ENCODE measurements around the gene DEFB125.

The DEFB125 gene

GRCh38 chr20:101975-102374, 14.5 kb downstream of the DEFB125 start:
- DNase-seq (ENCODE audit: low read depth in 1 of 2, low spot score in 1 of 2), result no peak
- H3K27ac ChIP-seq (replicated peaks), result no peak overlapping the region
- H3K27me3 ChIP-seq (ENCODE audit: insufficient read depth, poor library complexity, severe bottlenecking), result peaks cover 11% of the 10 kb centered on the region
- H3K4me3 ChIP-seq (replicated peaks; ENCODE audit: insufficient read depth, low read length), result no peak overlapping the region
- TF ChIP-seq SPI1 (IDR thresholded peaks at IDR 0.05; ENCODE audit: borderline replicate concordance, low read depth) (no peak), GABPA (IDR thresholded peaks at IDR 0.05; ENCODE audit: low read depth) (no peak), CTCF (IDR thresholded peaks at IDR 0.05; ENCODE audit: insufficient read depth, low read length) (no peak), POLR2AphosphoS5 (IDR thresholded peaks at IDR 0.05; ENCODE audit: low read depth) (no peak)
- TF ChIP-seq, protein P1, sequence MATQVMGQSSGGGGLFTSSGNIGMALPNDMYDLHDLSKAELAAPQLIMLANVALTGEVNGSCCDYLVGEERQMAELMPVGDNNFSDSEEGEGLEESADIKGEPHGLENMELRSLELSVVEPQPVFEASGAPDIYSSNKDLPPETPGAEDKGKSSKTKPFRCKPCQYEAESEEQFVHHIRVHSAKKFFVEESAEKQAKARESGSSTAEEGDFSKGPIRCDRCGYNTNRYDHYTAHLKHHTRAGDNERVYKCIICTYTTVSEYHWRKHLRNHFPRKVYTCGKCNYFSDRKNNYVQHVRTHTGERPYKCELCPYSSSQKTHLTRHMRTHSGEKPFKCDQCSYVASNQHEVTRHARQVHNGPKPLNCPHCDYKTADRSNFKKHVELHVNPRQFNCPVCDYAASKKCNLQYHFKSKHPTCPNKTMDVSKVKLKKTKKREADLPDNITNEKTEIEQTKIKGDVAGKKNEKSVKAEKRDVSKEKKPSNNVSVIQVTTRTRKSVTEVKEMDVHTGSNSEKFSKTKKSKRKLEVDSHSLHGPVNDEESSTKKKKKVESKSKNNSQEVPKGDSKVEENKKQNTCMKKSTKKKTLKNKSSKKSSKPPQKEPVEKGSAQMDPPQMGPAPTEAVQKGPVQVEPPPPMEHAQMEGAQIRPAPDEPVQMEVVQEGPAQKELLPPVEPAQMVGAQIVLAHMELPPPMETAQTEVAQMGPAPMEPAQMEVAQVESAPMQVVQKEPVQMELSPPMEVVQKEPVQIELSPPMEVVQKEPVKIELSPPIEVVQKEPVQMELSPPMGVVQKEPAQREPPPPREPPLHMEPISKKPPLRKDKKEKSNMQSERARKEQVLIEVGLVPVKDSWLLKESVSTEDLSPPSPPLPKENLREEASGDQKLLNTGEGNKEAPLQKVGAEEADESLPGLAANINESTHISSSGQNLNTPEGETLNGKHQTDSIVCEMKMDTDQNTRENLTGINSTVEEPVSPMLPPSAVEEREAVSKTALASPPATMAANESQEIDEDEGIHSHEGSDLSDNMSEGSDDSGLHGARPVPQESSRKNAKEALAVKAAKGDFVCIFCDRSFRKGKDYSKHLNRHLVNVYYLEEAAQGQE (IDR thresholded peaks at IDR 0.05; ENCODE audit: insufficient replicate concordance, low read depth), result no peak

DNA sequence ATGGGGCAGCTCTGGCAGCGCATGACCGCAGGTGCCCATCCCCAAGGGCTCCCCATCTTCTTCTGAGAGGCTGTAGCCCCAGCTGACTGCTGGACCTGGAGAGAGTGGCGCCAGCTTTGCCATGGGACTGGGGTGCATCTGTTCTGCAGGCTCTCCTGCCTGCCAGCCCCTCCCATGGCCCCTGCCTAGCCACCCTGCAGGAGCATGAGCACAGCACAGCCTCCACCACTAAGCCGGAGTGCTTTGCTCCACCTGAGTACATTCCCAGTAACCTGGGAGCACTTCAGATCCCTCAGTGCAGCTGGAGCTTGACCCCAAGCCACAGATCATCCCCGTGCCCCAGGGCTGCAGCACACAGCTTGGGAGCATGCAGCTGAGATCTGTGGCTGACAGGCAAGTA, 16.0 kb downstream of the DEFB125 start:
- peaks cover 11% of the 10 kb centered on the region for H3K27me3 ChIP-seq (ENCODE audit: insufficient read depth, poor library complexity, severe bottlenecking)
- H3K27ac ChIP-seq (replicated peaks), result no peak overlapping the region

GRCh38 chr20:112396-112795, 24.9 kb downstream of the DEFB125 start:
- Histone ChIP-seq H3K27ac (replicated peaks) (no peak overlapping the region), H3K4me3 (replicated peaks; ENCODE audit: insufficient read depth, low read length) (no peak overlapping the region), H3K27me3 (ENCODE audit: insufficient read depth, poor library complexity, severe bottlenecking) (no peaks in the 10 kb centered on the region)
- no peak for DNase-seq (ENCODE audit: low read depth in 1 of 2, low spot score in 1 of 2)
- no peak for TF ChIP-seq GABPA (IDR thresholded peaks at IDR 0.05; ENCODE audit: low read depth)
- TF ChIP-seq SPI1 (IDR thresholded peaks at IDR 0.05; ENCODE audit: borderline replicate concordance, low read depth), result no peak
- no peak for TF ChIP-seq POLR2AphosphoS5 (IDR thresholded peaks at IDR 0.05; ENCODE audit: low read depth)
- TF ChIP-seq CTCF (IDR thresholded peaks at IDR 0.05; ENCODE audit: insufficient read depth, low read length), result no peak
- TF ChIP-seq, protein P1 (IDR thresholded peaks at IDR 0.05; ENCODE audit: insufficient replicate concordance, low read depth), result no peak

More for the DNA sequence above, 16.0 kb downstream of the DEFB125 start:
- no peak overlapping the region for H3K4me3 ChIP-seq (replicated peaks; ENCODE audit: insufficient read depth, low read length)
- no peak for TF ChIP-seq SPI1 (IDR thresholded peaks at IDR 0.05; ENCODE audit: borderline replicate concordance, low read depth)
- TF ChIP-seq POLR2AphosphoS5 (IDR thresholded peaks at IDR 0.05; ENCODE audit: low read depth), result no peak
- TF ChIP-seq, protein P1 (IDR thresholded peaks at IDR 0.05; ENCODE audit: insufficient replicate concordance, low read depth), result no peak
- TF ChIP-seq GABPA (IDR thresholded peaks at IDR 0.05; ENCODE audit: low read depth), result no peak
- no peak for TF ChIP-seq CTCF (IDR thresholded peaks at IDR 0.05; ENCODE audit: insufficient read depth, low read length)
- no peak for DNase-seq (ENCODE audit: low read depth in 1 of 2, low spot score in 1 of 2)
